Fibroblast of lung (primary cell): ENCODE measurements around the gene ST6GALNAC6. TPM values are rescaled to one million over a fixed set of nuclear protein-coding genes. Genes with fewer than 3 reads are reported as not detected.

Source experiments
- DNase-seq, 2 donors: peaks; one replicate each; pipeline versions ENCODE4 v3.0.0 to v3.0.0-alpha.2; 2010; ENCODE audit warnings: low read depth in 2 of 2
- H2AFZ ChIP-seq: 2 replicates; pipeline ENCODE4 v1.5.1; 2012; ENCODE audit warnings: low read length, control low read depth, inconsistent platforms
- H3K27ac ChIP-seq: 2 replicates; pipeline ENCODE4 v1.5.1; 2011; ENCODE audit warnings: low read length, control low read depth; ENCODE audit not compliant: insufficient read depth
- H3K27me3 ChIP-seq: 2 replicates; pipeline ENCODE4 v1.5.1; 2011; ENCODE audit warnings: mild to moderate bottlenecking, low read length; ENCODE audit not compliant: control insufficient read depth, insufficient read depth
- H3K36me3 ChIP-seq: 2 replicates; pipeline ENCODE4 v1.5.1; 2011; ENCODE audit warnings: low read length; ENCODE audit not compliant: control insufficient read depth, insufficient read depth
- H3K4me1 ChIP-seq: 2 replicates; pipeline ENCODE4 v1.5.1; 2011; ENCODE audit warnings: low read length; ENCODE audit not compliant: control insufficient read depth, insufficient read depth; ENCODE audit errors: extremely low read depth
- H3K4me2 ChIP-seq: 2 replicates; pipeline ENCODE4 v1.5.1; 2011; ENCODE audit warnings: low read length, control low read depth; ENCODE audit not compliant: insufficient read depth; ENCODE audit errors: extremely low read depth
- H3K4me3 ChIP-seq, 4 experiments: fragments of 200-600 bp in 1 of 4; sonication (generic) in 1 of 4; replicated peaks in 1 of 4; 2 replicates each; pipeline ENCODE4 v1.5.1; 2011 to 2016; ENCODE audit warnings: low read length in 4 of 4, low read depth in 3 of 4, mild to moderate bottlenecking in 3 of 4, control low read depth in 2 of 4, inconsistent platforms in 1 of 4, mixed read lengths in 1 of 4; ENCODE audit not compliant: insufficient read depth in 1 of 4; ENCODE audit errors: control extremely low read depth in 1 of 4
- H3K79me2 ChIP-seq: 2 replicates; pipeline ENCODE4 v1.5.1; 2012; ENCODE audit warnings: mild to moderate bottlenecking, low read length, inconsistent platforms; ENCODE audit not compliant: control insufficient read depth, insufficient read depth
- H3K9ac ChIP-seq: 2 replicates; pipeline ENCODE4 v1.5.1; 2011; ENCODE audit warnings: mild to moderate bottlenecking, low read length, control low read depth; ENCODE audit not compliant: insufficient read depth
- H3K9me3 ChIP-seq: 2 replicates; pipeline ENCODE4 v1.5.1; 2012; ENCODE audit warnings: low read depth, low read length; ENCODE audit not compliant: control insufficient read depth, insufficient read depth
- H4K20me1 ChIP-seq: 2 replicates; pipeline ENCODE4 v1.5.1; 2011; ENCODE audit warnings: low read length; ENCODE audit not compliant: control insufficient read depth, insufficient read depth; ENCODE audit errors: extremely low read depth
- EZH2 ChIP-seq: IDR thresholded peaks from 2 replicates; pipeline ENCODE4 v1.5.1; 2012; ENCODE audit warnings: low read length, control low read depth, mild to moderate bottlenecking; ENCODE audit errors: missing control alignments
- polyA plus RNA-seq, 2 donors: library from polyadenylated mRNA; depleted of rRNA in 1 of 2; stranded (reverse) in 1 of 2; unstranded in 1 of 2; fragments of >200 nt; gene quantifications; 2 replicates each; pipeline ENCODE4 v1.2.1, GENCODE V29; 2011 to 2012; ENCODE audit warnings: missing spikeins in 1 of 2
- total RNA-seq: library from RNA; depleted of rRNA; stranded (reverse); fragments of >200 nt; gene quantifications from 2 replicates; pipeline ENCODE4 v1.2.1, GENCODE V29; 2014
- TF ChIP-seq, protein P1 (sequence below), 2 donors: IDR thresholded peaks in 1 of 2; conservative IDR thresholded peaks in 1 of 2; 1 replicate in 1 of 2; 2 replicates in 1 of 2; pipeline ENCODE4 v1.5.1; 2011 to 2012; ENCODE audit warnings: low read length in 2 of 2, control low read depth in 1 of 2, inconsistent platforms in 1 of 2, low read depth in 1 of 2, mild to moderate bottlenecking in 1 of 2

ST6GALNAC6 gene
- total and polyA plus RNA-seq, 2 donors (not counting 1 experiment from before 2014, with no cell fraction given): 56.0 to 69.5 TPM

DNA sequence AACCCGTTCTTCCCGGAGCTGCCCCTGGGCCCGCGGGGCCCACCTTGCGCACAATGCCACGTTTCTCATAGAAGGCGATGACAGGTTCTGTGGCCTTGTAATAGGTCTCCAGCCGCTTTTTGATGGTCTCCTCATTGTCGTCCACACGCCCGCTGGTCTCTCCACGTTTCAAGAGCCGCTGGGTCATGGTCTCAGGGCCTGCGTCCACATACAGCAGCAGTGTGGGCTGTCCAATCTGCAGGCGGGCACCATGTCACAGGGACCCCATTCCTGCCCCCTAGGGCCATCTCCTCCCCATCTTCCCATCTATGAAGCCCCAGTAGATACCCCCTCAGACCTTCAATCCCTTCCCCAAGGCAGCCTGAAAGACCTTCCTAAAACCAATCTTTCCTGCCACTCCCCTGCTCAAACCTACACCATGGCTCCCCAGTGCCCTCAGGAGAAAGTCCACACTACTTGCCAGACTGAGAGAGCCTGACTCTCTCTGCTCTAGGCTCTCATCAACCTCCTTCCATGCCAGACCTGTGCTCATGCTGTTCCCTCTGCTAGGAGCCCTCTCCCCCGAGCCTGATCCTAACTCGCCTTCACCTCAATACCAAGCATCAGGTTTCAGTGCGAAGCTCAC lies 31.0 kb downstream of the ST6GALNAC6 start:
- Histone ChIP-seq H3K4me1 (no peaks in the 10 kb centered on the region), H3K27ac (no peak overlapping the region), H3K9me3 (no peaks in the 10 kb centered on the region), H3K4me2 (no peak overlapping the region), H3K27me3 (no peaks in the 10 kb centered on the region), H3K36me3 (peaks cover 26% of the 10 kb centered on the region), H3K4me3 (no peak overlapping the region), H3K79me2 (no peaks in the 10 kb centered on the region), H3K9ac (no peak overlapping the region), H4K20me1 (no peaks in the 10 kb centered on the region), H2AFZ (no peak overlapping the region)
- TF ChIP-seq EZH2: no peak
- TF ChIP-seq, protein P1, sequence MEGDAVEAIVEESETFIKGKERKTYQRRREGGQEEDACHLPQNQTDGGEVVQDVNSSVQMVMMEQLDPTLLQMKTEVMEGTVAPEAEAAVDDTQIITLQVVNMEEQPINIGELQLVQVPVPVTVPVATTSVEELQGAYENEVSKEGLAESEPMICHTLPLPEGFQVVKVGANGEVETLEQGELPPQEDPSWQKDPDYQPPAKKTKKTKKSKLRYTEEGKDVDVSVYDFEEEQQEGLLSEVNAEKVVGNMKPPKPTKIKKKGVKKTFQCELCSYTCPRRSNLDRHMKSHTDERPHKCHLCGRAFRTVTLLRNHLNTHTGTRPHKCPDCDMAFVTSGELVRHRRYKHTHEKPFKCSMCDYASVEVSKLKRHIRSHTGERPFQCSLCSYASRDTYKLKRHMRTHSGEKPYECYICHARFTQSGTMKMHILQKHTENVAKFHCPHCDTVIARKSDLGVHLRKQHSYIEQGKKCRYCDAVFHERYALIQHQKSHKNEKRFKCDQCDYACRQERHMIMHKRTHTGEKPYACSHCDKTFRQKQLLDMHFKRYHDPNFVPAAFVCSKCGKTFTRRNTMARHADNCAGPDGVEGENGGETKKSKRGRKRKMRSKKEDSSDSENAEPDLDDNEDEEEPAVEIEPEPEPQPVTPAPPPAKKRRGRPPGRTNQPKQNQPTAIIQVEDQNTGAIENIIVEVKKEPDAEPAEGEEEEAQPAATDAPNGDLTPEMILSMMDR (conservative IDR thresholded peaks at IDR 0.05 in 1 of 2, IDR thresholded peaks at IDR 0.05 in 1 of 2; ENCODE audit: low read depth in 1 of 2, low read length in 2 of 2): no peak
- DNase-seq: no peak

DNA sequence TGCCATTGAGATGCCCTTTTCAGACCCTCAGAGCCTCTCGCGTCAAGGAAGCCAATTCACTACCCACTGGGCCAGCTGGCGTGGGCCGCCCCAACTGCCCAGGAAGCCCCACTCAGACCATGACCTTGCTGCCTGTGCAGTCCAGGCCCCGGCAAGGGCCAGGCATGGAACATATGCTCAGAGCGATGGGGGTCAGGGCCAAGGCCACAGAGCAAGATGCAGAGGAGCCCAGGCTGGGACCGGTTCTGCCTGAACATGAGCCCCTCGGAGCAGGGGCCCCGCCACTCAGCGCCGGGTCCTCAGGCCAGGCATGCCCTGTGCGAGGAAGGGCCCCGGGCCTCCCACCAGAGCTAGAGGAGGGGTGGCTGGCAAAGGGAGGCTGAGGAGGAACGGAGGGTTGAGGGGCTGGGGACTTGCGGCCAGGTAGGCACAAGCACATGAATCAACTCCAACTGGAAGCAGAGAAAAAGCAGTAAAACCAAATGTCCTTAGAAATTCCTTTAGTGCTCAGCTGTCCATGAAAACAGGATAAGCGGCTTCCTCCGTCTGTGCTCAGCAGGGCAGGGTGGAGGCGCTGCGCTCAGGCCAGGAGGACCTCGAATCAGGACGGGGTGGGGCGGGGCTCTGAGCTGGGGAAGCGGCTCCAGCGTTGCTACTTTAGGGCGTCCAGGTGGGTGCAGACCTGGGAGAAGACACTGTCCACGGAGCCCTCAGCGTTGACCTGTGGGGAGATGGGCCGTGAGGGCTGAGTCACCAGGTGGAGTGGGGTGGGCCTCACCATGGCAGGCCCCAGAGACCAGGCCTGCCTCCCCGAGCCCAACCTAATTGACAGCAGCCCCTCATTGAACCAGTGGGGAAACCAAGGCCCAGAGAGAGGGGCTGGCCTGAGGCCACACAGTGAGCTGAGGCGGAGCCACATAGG lies 31.8 kb downstream of the ST6GALNAC6 start:
- no peak overlapping the region for H3K4me3 ChIP-seq
- no peak for DNase-seq
- no peaks in the 10 kb centered on the region for H3K27me3 ChIP-seq
- no peaks in the 10 kb centered on the region for H3K79me2 ChIP-seq
- H3K9me3 ChIP-seq: no peaks in the 10 kb centered on the region
- no peak for TF ChIP-seq EZH2
- TF ChIP-seq, protein P1 (conservative IDR thresholded peaks at IDR 0.05 in 1 of 2, IDR thresholded peaks at IDR 0.05 in 1 of 2; ENCODE audit: low read depth in 1 of 2, low read length in 2 of 2): no peak
- no peaks in the 10 kb centered on the region for H3K4me1 ChIP-seq
- no peak overlapping the region for H3K9ac ChIP-seq
- no peak overlapping the region for H3K27ac ChIP-seq
- no peak overlapping the region for H3K4me2 ChIP-seq
- H3K36me3 ChIP-seq: peaks cover 25% of the 10 kb centered on the region
- no peaks in the 10 kb centered on the region for H4K20me1 ChIP-seq
- H2AFZ ChIP-seq: no peak overlapping the region

DNA sequence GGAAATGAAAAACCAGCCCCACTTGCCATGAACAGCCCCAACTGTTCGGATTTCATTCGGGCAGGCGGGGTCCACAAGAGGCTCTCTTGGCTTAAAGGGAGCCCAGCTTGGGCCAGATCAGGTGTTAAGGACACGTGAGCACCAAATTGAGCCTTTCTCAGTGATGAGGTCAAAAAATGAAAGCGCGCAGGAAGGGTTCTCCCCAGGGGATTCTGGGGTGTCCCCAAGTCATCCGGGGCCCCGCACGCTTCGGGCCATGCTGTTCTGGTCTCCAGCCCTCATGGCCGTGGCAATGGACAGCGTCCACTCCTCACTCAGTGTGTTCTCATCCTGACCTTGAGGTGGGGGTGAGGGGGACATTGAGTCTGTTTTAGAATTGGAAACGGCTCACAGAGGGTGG lies 32.9 kb downstream of the ST6GALNAC6 start:
- no peaks in the 10 kb centered on the region for H3K79me2 ChIP-seq
- no peaks in the 10 kb centered on the region for H4K20me1 ChIP-seq
- no peak overlapping the region for H2AFZ ChIP-seq
- no peaks in the 10 kb centered on the region for H3K27me3 ChIP-seq
- no peak overlapping the region for H3K4me2 ChIP-seq
- no peak overlapping the region for H3K9ac ChIP-seq
- DNase-seq: no peak
- peaks cover 19% of the 10 kb centered on the region for H3K36me3 ChIP-seq
- H3K4me3 ChIP-seq: no peak overlapping the region
- no peaks in the 10 kb centered on the region for H3K9me3 ChIP-seq
- no peaks in the 10 kb centered on the region for H3K4me1 ChIP-seq
- TF ChIP-seq, protein P1 (conservative IDR thresholded peaks at IDR 0.05 in 1 of 2, IDR thresholded peaks at IDR 0.05 in 1 of 2; ENCODE audit: low read depth in 1 of 2, low read length in 2 of 2): no peak
- TF ChIP-seq EZH2: no peak
- no peak overlapping the region for H3K27ac ChIP-seq
